ENCODE data around the gene CCDC27.

CCDC27 gene

DNA sequence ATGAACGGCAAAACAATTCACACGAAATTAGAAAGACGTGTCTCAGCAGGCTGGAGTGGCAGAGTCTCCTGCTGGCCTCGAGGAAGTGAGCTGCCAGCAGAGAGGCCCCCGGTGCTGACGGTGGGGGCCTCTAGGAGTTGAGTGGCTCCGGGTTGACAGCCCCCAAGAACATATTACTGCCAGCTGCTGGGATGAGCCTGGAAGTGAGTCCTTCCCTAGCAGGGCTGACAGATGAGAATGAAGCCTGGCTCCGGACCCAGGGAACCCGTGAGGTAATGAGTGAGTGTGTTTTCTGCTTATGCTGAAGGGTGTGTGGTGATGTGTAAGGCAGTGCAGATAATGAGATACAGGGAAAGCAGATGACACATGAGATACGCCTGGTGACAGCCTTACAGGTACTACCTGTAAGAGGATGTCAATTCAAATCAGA, 67.5 kb downstream of the CCDC27 start:
- H3K36me3 ChIP-seq (replicated peaks) = peaks cover 3% of the 10 kb centered on the region
- H3K27me3 ChIP-seq (replicated peaks) = no peaks in the 10 kb centered on the region
- in situ Hi-C loops (cut with HindIII; ENCODE audit: low pct_ligation_motif_present, low sequenced_read_pairs) = no loop called here
- H3K27ac ChIP-seq = no peak overlapping the region
- TF ChIP-seq, protein P1, sequence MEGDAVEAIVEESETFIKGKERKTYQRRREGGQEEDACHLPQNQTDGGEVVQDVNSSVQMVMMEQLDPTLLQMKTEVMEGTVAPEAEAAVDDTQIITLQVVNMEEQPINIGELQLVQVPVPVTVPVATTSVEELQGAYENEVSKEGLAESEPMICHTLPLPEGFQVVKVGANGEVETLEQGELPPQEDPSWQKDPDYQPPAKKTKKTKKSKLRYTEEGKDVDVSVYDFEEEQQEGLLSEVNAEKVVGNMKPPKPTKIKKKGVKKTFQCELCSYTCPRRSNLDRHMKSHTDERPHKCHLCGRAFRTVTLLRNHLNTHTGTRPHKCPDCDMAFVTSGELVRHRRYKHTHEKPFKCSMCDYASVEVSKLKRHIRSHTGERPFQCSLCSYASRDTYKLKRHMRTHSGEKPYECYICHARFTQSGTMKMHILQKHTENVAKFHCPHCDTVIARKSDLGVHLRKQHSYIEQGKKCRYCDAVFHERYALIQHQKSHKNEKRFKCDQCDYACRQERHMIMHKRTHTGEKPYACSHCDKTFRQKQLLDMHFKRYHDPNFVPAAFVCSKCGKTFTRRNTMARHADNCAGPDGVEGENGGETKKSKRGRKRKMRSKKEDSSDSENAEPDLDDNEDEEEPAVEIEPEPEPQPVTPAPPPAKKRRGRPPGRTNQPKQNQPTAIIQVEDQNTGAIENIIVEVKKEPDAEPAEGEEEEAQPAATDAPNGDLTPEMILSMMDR (IDR thresholded peaks at IDR 0.05; ENCODE audit: low read depth, low read length, missing control alignments) = no peak
- no peak overlapping the region for H3K4me3 ChIP-seq (ENCODE audit: low read depth, low read length)
- no peak for DNase-seq

DNA sequence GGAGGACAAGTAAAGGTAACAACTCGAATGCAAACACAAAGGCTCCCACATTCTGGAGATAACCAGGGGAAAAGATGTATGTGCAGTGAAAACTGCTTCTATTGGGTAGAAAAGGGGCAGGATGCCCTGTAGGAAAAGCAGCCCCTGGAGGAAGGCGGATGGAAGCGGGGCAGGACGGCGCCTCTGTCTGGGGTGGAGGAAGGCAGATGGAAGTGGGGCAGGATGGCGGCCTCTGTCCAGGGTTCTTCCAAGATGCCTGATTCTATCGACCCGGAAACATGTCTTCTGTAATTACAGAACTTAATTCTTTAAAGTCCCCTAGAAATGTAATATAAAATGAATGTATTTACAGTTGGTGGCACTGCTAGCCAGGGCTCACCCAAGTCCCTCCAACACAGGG, 68.1 kb downstream of the CCDC27 start:
- TF ChIP-seq, protein P1 (IDR thresholded peaks at IDR 0.05; ENCODE audit: low read depth, low read length, missing control alignments) = no peak
- DNase-seq = no peak
- H3K27me3 ChIP-seq (replicated peaks) = no peaks in the 10 kb centered on the region
- no peak overlapping the region for H3K27ac ChIP-seq
- peaks cover 3% of the 10 kb centered on the region for H3K36me3 ChIP-seq (replicated peaks)
- H3K4me3 ChIP-seq (ENCODE audit: low read depth, low read length) = no peak overlapping the region
- in situ Hi-C loops (cut with HindIII; ENCODE audit: low pct_ligation_motif_present, low sequenced_read_pairs) = no loop called here

DNA sequence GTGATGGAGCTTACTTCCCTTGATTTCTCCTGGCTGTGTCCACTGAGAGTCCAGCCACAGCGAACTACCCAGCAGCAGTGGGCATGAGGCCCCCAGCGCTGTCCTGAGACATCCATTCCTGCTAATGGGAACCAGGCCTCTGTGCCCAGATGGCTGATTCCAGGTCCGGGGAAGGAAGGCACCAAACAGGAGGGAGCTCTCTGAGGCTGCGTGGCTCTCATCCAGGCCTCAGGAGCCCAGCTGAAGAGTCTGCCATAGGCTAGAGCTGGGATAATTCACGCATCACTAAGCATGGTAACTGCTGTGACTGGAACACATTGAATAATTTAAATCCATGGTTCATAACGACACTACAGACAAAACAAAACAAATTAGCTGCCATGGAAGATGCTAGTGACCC, 68.8 kb downstream of the CCDC27 start:
- H3K27me3 ChIP-seq (replicated peaks) = no peaks in the 10 kb centered on the region
- TF ChIP-seq, protein P1 (IDR thresholded peaks at IDR 0.05; ENCODE audit: low read depth, low read length, missing control alignments) = no peak
- in situ Hi-C loops (cut with HindIII; ENCODE audit: low pct_ligation_motif_present, low sequenced_read_pairs) = no loop called here
- H3K27ac ChIP-seq = no peak overlapping the region
- H3K36me3 ChIP-seq (replicated peaks) = peaks cover 6% of the 10 kb centered on the region
- no peak for DNase-seq
- H3K4me3 ChIP-seq (ENCODE audit: low read depth, low read length) = no peak overlapping the region

Measured in brain microvascular endothelial cell (primary cell).